GM12865 (cell line): ENCODE data around the gene PLOD2.

Experiments used
- DNase-seq: peaks from one replicate; pipeline ENCODE4 v3.0.0; 2010; ENCODE audit warnings: low read depth
- H3K4me3 ChIP-seq: 2 replicates; pipeline ENCODE4 v1.5.1; 2011; ENCODE audit warnings: mild to moderate bottlenecking, low read depth, low read length, control low read depth
- TF ChIP-seq, protein P1 (sequence below): IDR thresholded peaks from 2 replicates; pipeline ENCODE4 v1.5.1; 2011; ENCODE audit warnings: low read length, control low read depth, low read depth, inconsistent platforms; ENCODE audit not compliant: insufficient read depth; ENCODE audit errors: missing control alignments

PLOD2 gene

DNA sequence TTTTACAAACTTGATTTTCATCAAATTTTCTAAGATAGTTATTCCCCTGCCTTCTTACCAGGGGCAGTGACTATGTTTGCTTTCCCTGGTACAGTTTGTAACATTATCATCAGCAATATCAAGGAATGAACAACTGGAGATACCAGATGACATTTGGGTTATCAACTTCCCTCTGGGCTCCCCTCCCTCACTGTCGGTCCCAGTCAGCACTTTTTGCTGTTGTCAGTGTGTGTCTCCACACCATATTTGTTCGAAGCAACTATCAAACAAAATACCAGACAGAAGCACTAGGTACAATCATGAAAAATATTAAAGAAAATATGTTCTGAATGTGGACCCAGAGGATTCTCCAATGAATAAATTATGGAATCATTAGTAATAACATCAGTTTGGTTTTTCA is 75.3 kb downstream of the PLOD2 start:
- TF ChIP-seq, protein P1, sequence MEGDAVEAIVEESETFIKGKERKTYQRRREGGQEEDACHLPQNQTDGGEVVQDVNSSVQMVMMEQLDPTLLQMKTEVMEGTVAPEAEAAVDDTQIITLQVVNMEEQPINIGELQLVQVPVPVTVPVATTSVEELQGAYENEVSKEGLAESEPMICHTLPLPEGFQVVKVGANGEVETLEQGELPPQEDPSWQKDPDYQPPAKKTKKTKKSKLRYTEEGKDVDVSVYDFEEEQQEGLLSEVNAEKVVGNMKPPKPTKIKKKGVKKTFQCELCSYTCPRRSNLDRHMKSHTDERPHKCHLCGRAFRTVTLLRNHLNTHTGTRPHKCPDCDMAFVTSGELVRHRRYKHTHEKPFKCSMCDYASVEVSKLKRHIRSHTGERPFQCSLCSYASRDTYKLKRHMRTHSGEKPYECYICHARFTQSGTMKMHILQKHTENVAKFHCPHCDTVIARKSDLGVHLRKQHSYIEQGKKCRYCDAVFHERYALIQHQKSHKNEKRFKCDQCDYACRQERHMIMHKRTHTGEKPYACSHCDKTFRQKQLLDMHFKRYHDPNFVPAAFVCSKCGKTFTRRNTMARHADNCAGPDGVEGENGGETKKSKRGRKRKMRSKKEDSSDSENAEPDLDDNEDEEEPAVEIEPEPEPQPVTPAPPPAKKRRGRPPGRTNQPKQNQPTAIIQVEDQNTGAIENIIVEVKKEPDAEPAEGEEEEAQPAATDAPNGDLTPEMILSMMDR, result no peak
- H3K4me3 ChIP-seq, result no peak overlapping the region
- DNase-seq, result no peak

DNA sequence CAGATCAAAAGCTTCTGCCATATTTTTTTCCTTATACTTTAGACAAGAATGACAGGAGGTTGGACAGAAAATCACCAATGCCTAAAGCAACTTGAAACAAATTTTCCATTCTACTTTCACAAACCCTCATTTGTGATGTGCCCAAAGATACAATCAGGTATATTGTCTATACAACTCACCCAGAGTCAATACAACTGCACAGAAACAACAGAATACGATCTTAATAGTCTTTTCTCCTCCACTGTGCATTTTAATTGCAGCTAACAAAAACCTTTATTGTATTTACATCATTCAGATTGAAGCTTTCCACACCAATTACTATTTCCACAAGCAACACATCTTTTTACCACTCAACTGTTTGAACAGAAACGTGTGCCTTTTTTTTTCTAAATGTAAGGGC is 80.4 kb downstream of the PLOD2 start:
- DNase-seq, result no peak
- no peak overlapping the region for H3K4me3 ChIP-seq
- TF ChIP-seq, protein P1, result no peak

DNA sequence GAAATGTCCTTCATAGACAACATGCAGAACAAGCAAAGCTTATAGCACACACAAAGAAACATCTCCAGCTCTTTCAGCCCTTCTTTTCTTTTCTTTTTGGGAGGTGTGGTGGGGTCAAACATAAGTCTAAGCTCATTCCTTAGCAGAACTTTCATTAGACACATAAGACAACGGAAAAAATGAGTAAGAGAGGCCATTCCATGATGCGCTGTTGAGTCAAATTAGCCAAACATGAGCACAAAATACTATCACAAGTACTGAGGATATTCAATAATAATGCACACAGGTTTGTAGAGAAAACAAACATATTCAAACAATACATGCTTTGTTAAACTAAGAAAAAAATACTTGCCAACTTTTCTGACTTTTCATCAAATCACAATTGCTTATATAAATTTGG is 83.0 kb downstream of the PLOD2 start:
- no peak overlapping the region for H3K4me3 ChIP-seq
- TF ChIP-seq, protein P1, result no peak
- DNase-seq, result no peak

DNA sequence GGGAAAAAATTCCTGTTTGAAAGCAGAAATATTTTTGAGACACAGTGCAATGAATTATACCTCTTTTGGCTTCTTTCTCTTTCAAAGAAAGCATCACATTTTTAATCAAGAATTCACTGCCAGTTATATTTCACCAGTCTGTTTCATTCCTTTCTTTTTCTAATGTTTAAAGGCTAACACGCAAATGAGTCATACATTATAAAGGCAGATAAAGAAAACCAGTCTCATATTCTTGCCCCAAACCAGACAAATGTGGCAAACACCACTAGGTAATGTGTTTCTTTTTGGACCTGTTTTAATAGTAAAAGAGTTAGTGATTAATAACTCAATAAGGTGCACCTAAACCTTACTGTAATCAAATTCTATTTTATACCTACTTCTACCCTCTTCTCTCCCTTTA is 83.8 kb downstream of the PLOD2 start:
- no peak overlapping the region for H3K4me3 ChIP-seq
- DNase-seq, result no peak
- TF ChIP-seq, protein P1, result no peak

DNA sequence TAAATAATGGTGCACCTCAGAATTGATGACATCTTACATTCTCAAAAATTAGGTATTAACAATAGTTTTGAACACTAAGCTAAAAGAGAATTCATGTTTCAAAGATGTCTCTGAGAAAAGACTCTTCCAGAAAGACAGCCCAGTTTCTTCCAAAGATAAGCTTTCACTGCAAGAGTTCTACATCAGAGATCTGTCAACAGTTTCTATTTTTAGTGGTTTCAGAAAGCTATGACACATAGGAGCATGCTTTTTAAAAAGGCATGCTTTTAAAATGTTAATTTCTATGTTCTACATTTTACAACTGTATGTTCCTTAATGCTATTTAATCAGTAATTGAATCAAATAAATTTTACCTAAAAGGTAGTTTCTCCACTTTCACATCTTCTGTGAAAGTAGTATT is 88.2 kb downstream of the PLOD2 start:
- no peak overlapping the region for H3K4me3 ChIP-seq
- TF ChIP-seq, protein P1, result no peak

DNA sequence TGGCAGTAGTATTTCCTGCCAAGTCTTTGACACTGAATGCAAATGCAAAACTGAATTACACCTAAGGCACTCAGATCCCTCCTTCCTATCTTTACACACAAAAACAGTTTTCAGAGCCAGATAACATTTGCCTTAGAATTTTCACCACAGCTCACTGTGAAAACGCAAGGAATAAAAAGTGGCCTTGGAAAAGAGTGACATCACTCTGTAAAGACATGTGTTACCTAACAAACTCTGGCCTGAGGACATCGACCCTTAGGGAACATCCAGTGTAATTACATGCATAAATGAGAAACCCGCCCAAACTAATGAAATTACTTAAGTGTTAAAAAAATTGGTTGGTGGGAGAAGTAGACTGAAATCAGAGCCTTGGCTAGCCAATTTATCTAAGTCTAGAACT is 88.9 kb downstream of the PLOD2 start:
- TF ChIP-seq, protein P1, result no peak
- DNase-seq, result no peak
- H3K4me3 ChIP-seq, result no peak overlapping the region

More for the DNA sequence above, 88.2 kb downstream of the PLOD2 start:
- DNase-seq, result no peak

DNA sequence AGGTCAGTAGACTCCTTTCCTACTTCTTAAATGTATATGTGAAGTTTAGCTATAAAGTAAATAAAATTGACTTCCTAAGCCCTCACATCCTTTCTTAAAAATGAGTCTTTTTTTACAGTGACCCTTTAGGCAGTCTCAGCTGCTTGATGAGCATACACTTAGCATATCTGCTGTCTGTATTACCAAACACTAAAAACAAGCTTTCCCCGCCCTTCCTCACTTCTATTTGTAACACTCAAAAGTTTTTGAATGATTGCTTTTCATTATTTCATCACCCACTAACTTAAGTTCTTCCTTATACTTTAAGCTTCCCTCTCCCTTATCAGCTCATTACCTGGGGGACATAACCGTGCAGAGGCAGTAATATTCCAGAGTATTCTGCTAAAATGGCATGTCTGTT is 89.4 kb downstream of the PLOD2 start:
- DNase-seq, result no peak
- H3K4me3 ChIP-seq, result no peak overlapping the region
- TF ChIP-seq, protein P1, result no peak
